ENCODE data around the gene DDX42. TPM values are rescaled to one million over a fixed set of nuclear protein-coding genes. Genes with fewer than 3 reads are reported as not detected.
"Not testable (repeated sequence)": the region's sequence is repeated elsewhere in the genome, so short reads cannot be mapped to it uniquely, and the experiment has no call there.

Gene DDX42
- total RNA-seq, 2 experiments from 2014 or later, result 112 to 117 TPM

DNA sequence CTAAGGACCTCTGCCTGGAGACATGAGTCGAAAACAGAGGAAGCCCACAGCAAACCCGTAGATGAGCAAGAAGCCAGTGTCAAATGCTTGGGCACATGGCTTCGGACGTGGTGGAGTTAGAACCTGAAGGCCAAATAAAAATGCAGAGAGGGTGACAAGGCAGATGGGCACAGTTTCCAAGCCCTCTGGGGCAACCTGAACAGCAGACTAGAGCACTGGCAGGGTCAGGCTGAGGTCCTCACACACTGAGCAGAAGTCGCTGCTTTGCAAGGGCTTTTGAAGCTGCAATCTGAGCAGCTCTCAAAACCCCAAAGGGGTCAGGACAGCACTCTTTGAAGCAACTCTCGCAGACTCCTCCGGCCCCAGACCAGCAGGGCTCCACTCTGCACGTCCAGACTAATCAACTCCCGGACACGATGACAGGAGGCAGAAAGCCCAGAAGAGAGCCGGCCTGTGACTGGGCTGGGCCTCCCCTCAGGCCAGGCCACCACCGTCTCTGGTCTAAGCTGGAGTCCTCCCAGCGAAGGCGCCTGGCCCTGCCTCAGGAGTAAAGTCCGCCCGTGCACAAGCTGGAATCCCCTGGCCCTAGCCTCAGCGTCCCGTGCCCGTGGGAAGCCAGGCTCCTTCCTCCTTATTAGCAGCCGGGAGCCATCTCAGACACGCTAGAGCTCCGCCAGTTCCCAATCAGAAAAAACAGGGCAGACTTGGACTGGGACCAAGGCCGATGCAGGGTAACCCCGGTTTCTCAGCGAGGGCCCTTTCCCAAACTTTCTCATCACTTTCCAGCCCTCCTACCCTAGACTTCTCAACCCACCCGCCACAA, 67.6 kb downstream of the DDX42 start:
- CTCF ChIA-PET, result interaction anchor here (1.0 kb wide), 1 partner anchor 11 kb away, joined by 3 read pairs; no protein-coding TSS in a partner anchor
- ATAC-seq (ENCODE audit: poor library complexity) (no peak), DNase-seq (peak in 3 of 14 experiments; percentile 14 to 53 (median 43))
- H3K4me3 ChIP-seq (ENCODE audit: low read length), result peak overlapping the region; percentile 68
- peaks cover 62% of the 10 kb centered on the region for H3K4me1 ChIP-seq (ENCODE audit: insufficient read depth, low read length)
- peak overlapping the region; percentile 26 to 47 for H3K27ac ChIP-seq (ENCODE audit: low read depth in 1 of 2, low read length in 2 of 2)
- Mint-ChIP-seq H3K9me3 (no peaks in the 10 kb centered on the region), H3K4me3 (peak overlapping the region; percentile 94), H3K27ac (peak overlapping the region; percentile 88), H3K4me1 (ENCODE audit: low read depth) (peaks cover 49% of the 10 kb centered on the region), H3K27me3 (no peaks in the 10 kb centered on the region), H3K36me3 (ENCODE audit: low read depth) (peaks cover 11% of the 10 kb centered on the region)
- no peaks in the 10 kb centered on the region for H3K27me3 ChIP-seq (ENCODE audit: control insufficient read depth in 1 of 2, insufficient read depth in 2 of 2, low read length in 2 of 2)
- intact Hi-C loops (cut with DNase I, micrococcal nuclease), result loop anchor here (2.0 to 10.0 kb wide), 8 partner anchors 69 to 666 kb away; partner anchors contain the start of genes MAP3K3 (in 2 of the 2), CCDC47 (in 1 of the 2), CEP95 (in 1 of the 2) and DCAF7 (in 1 of the 2)
- POLR2A ChIA-PET, result interaction anchor here (0.7 to 6.3 kb wide), 9 partner anchors 10 to 664 kb away, joined by 3 to 86 read pairs (median 6); partner anchors contain the start of genes CCDC47, DDX42, FTSJ3 and LIMD2
- H3K36me3 ChIP-seq (ENCODE audit: insufficient read depth, low read length), result peaks cover 22% of the 10 kb centered on the region
- H3K9me3 ChIP-seq (ENCODE audit: control insufficient read depth in 1 of 2, insufficient read depth in 1 of 2, low read length in 2 of 2), result no peaks in the 10 kb centered on the region
- TF ChIP-seq, protein P1, sequence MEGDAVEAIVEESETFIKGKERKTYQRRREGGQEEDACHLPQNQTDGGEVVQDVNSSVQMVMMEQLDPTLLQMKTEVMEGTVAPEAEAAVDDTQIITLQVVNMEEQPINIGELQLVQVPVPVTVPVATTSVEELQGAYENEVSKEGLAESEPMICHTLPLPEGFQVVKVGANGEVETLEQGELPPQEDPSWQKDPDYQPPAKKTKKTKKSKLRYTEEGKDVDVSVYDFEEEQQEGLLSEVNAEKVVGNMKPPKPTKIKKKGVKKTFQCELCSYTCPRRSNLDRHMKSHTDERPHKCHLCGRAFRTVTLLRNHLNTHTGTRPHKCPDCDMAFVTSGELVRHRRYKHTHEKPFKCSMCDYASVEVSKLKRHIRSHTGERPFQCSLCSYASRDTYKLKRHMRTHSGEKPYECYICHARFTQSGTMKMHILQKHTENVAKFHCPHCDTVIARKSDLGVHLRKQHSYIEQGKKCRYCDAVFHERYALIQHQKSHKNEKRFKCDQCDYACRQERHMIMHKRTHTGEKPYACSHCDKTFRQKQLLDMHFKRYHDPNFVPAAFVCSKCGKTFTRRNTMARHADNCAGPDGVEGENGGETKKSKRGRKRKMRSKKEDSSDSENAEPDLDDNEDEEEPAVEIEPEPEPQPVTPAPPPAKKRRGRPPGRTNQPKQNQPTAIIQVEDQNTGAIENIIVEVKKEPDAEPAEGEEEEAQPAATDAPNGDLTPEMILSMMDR (IDR thresholded peaks at IDR 0.05), result no peak

DNA sequence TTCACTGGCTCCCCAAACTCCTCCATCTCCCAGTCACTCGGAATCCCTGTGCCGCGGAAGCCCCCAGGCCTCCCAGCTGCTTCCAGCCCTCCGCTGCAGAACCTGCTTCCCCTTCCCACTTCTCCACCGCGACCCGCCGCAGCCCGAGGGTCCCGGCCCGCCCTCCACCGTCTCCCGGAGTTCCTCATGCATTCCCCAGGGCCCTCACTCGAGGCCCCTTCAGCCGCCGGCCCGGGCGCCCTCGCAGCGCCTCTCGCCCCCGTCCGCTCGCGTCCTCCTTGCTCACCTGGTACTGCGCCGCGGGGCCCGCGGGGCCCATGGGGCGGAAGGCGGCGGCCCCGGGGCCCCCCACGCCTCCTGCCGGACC, 68.2 kb downstream of the DDX42 start:
- CTCF ChIA-PET, result no interaction called here
- Mint-ChIP-seq H3K27me3 (no peaks in the 10 kb centered on the region), H3K27ac (peak overlapping the region; percentile 88), H3K9me3 (no peaks in the 10 kb centered on the region), H3K4me1 (ENCODE audit: low read depth) (peaks cover 49% of the 10 kb centered on the region), H3K4me3 (peak overlapping the region; percentile 94), H3K36me3 (ENCODE audit: low read depth) (peaks cover 5% of the 10 kb centered on the region)
- intact Hi-C loops (cut with DNase I, micrococcal nuclease), result loop anchor here (2.0 to 10.0 kb wide), 8 partner anchors 69 to 665 kb away; partner anchors contain the start of genes MAP3K3 (in 2 of the 2), CCDC47 (in 1 of the 2), CEP95 (in 1 of the 2) and DCAF7 (in 1 of the 2)
- H3K27me3 ChIP-seq (ENCODE audit: control insufficient read depth in 1 of 2, insufficient read depth in 2 of 2, low read length in 2 of 2), result no peaks in the 10 kb centered on the region
- peak in 2 of 14 experiments; percentile 27 to 47 for DNase-seq
- H3K36me3 ChIP-seq (ENCODE audit: insufficient read depth, low read length), result peaks cover 16% of the 10 kb centered on the region
- TF ChIP-seq, protein P1 (IDR thresholded peaks at IDR 0.05), result no peak
- peak; percentile 16 for ATAC-seq (ENCODE audit: poor library complexity)
- H3K27ac ChIP-seq (ENCODE audit: low read depth in 1 of 2, low read length in 2 of 2), result peak overlapping the region; percentile 23 to 47
- no peaks in the 10 kb centered on the region for H3K9me3 ChIP-seq (ENCODE audit: control insufficient read depth in 1 of 2, insufficient read depth in 1 of 2, low read length in 2 of 2)
- peak overlapping the region; percentile 68 for H3K4me3 ChIP-seq (ENCODE audit: low read length)
- H3K4me1 ChIP-seq (ENCODE audit: insufficient read depth, low read length), result peaks cover 61% of the 10 kb centered on the region
- POLR2A ChIA-PET, result interaction anchor here (0.7 to 6.3 kb wide), 5 partner anchors 11 to 144 kb away, joined by 3 to 86 read pairs (median 25); partner anchors contain the start of genes CCDC47, DDX42, FTSJ3 and LIMD2

DNA sequence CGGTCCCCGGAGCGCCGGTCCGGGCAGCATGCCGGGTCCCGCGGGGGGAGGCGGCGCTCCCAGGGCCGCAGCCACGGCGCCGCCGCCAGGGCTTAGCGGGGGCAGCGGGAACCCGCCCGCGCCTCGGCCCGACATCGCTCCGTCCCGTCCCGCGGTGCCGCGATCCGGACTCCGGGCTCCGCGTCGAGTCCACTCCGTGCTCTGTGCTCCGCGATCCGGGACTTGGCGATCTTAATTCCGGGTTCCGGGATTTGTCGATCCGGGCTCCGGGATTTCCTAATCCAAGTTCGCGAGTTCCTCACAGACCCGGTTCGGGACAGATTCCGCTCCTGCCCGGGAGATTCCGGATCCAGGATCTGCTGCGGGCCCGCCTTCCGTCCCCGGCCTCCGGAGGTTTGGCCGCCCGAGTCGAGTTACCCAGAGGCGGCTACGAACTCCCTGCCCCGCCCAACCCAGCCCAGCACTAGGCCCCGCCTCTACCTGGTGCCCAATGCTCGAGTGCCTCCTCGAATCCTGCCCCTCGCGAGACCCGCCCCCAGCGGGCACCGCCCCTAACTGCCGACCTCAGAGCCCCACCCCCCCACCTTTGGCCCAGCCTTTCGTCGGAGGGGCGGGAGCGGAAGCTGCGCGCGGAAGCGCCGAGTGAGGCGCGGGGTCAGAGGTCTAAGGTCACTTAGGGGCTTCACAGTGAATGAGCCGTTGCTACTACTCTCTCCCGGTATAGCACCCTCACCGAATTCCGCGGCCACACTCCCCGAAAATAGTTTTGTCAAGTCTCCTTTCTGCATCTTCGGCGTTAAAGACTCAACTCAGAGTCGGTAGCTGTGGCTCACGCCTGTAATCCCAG, 68.8 kb downstream of the DDX42 start, which contains the start of gene SMARCD2:
TSS of gene SMARCD2 (minus strand) at position 146 of the 847 bp plus-strand sequence. CDS start at position 135, 11 bp downstream.
- CTCF ChIA-PET, result interaction anchor here (0.7 to 0.9 kb wide), 3 partner anchors 16 to 148 kb away, joined by 3 to 4 read pairs (median 3); partner anchors contain the start of gene PSMC5
- Histone ChIP-seq H3K4me1 (ENCODE audit: insufficient read depth, low read length) (peaks cover 57% of the 10 kb centered on the region), H3K27ac (ENCODE audit: low read depth in 1 of 2, low read length in 2 of 2) (peak within 1 kb of the TSS; percentile 85 to 93), H3K36me3 (ENCODE audit: insufficient read depth, low read length) (peaks cover 10% of the 10 kb centered on the region), H3K4me3 (ENCODE audit: low read length) (peak within 1 kb of the TSS; percentile 85), H3K9me3 (ENCODE audit: control insufficient read depth in 1 of 2, insufficient read depth in 1 of 2, low read length in 2 of 2) (no peaks in the 10 kb centered on the region), H3K27me3 (ENCODE audit: control insufficient read depth in 1 of 2, insufficient read depth in 2 of 2, low read length in 2 of 2) (no peaks in the 10 kb centered on the region)
- Mint-ChIP-seq H3K36me3 (ENCODE audit: low read depth) (peaks cover 3% of the 10 kb centered on the region), H3K27me3 (no peaks in the 10 kb centered on the region), H3K27ac (peak within 1 kb of the TSS; percentile 91), H3K4me1 (ENCODE audit: low read depth) (peaks cover 50% of the 10 kb centered on the region), H3K9me3 (no peaks in the 10 kb centered on the region), H3K4me3 (peak within 1 kb of the TSS; percentile 94)
- TF ChIP-seq, protein P1 (IDR thresholded peaks at IDR 0.05), result no peak
- POLR2A ChIA-PET, result interaction anchor here (0.6 to 6.3 kb wide), 21 partner anchors 8 to 664 kb away, joined by 3 to 86 read pairs (median 6); partner anchors contain the start of genes CCDC47, CEP95, DDX42 and DDX5
- DNase-seq (peak; percentile 98 to 100 (median 99)), ATAC-seq (ENCODE audit: poor library complexity) (peak; percentile 88)
- intact Hi-C loops (cut with DNase I, micrococcal nuclease), result loop anchor here (1.0 to 10.0 kb wide), 11 partner anchors 15 to 665 kb away; partner anchors contain the start of genes CCDC47 (in 2 of the 2), FTSJ3 (in 2 of the 2), MAP3K3 (in 2 of the 2) and PSMC5 (in 2 of the 2)

DNA sequence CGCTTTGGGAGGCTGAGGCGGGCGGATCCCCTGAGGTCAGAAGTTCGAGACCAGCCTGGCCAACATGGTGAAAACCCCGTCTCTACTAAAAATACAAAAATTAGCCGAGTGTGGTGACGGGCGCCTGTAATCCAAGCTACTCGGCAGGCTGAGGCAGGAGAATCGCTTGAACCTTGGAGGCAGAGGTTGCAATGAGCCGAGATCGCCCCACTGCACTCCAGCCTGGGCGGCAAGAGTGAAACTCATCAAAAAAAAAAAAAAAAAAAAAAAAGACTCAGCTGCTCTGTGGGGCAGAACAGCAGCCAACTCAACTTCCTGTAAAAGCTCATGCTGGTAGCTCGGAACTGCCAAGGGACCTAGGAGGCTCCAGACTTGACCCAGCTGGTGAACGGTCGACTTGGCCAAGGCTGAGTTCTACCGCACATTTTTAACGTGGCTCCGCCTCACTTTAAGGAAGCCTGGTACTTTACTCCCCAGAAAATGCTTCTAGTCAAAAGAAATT, 69.5 kb downstream of the DDX42 start:
- Histone ChIP-seq H3K4me1 (ENCODE audit: insufficient read depth, low read length) (peaks cover 57% of the 10 kb centered on the region), H3K27ac (ENCODE audit: low read depth in 1 of 2, low read length in 2 of 2) (peak overlapping the region; percentile 85 to 86), H3K4me3 (ENCODE audit: low read length) (peak overlapping the region; percentile 85)
- H3K27me3 ChIP-seq (ENCODE audit: control insufficient read depth in 1 of 2, insufficient read depth in 2 of 2, low read length in 2 of 2); H3K9me3 ChIP-seq (ENCODE audit: control insufficient read depth in 1 of 2, insufficient read depth in 1 of 2, low read length in 2 of 2); H3K36me3 Mint-ChIP-seq (ENCODE audit: low read depth); ATAC-seq (ENCODE audit: poor library complexity); H3K9me3 Mint-ChIP-seq; H3K27me3 Mint-ChIP-seq; H3K36me3 ChIP-seq (ENCODE audit: insufficient read depth, low read length): not testable (repeated sequence)
- intact Hi-C loops (cut with DNase I, micrococcal nuclease), result loop anchor here (1.0 to 10.0 kb wide), 11 partner anchors 16 to 664 kb away; partner anchors contain the start of genes CCDC47 (in 2 of the 2), FTSJ3 (in 2 of the 2), MAP3K3 (in 2 of the 2) and PSMC5 (in 2 of the 2)
- Mint-ChIP-seq H3K27ac (peak overlapping the region; percentile 91), H3K4me3 (peak overlapping the region; percentile 93), H3K4me1 (ENCODE audit: low read depth) (peaks cover 51% of the 10 kb centered on the region)
- ChIA-PET CTCF (interaction anchor here (0.7 to 0.9 kb wide), 4 partner anchors 17 to 457 kb away, joined by 3 to 4 read pairs (median 3); partner anchors contain the start of gene PSMC5), POLR2A (interaction anchor here (0.6 to 6.3 kb wide), 23 partner anchors 8 to 663 kb away, joined by 3 to 86 read pairs (median 5); partner anchors contain the start of genes CCDC47, CEP95, DDX42 and DDX5)
- DNase-seq, result peak in 6 of 14 experiments; percentile 17 to 74 (median 44)

Measured in CD4-positive, alpha-beta T cell (primary cell).